Endothelial cell of umbilical vein (primary cell): ENCODE data around the gene RBM33.

Experiments used
- GATA2 ChIP-seq: IDR thresholded peaks from 2 replicates; pipeline ENCODE4 v1.7.0; 2011; ENCODE audit warnings: low read depth, mild to moderate bottlenecking, moderate library complexity, mixed read lengths, low read length; ENCODE audit not compliant: insufficient read length, insufficient read depth
- MYC ChIP-seq: IDR thresholded peaks from one replicate; pipeline ENCODE4 v1.6.1; 2011; ENCODE audit warnings: mild to moderate bottlenecking, low read depth, low read length
- POLR2A ChIP-seq: IDR thresholded peaks from 2 replicates; pipeline ENCODE4 v1.6.1; 2012; ENCODE audit warnings: low read depth, mild to moderate bottlenecking, control low read depth, low read length
- POLR2AphosphoS5 ChIP-seq: IDR thresholded peaks from 2 replicates; pipeline ENCODE4 v1.6.1; 2012; ENCODE audit warnings: low read depth, mild to moderate bottlenecking, control low read depth, low read length, moderate library complexity; ENCODE audit not compliant: insufficient read depth
- TF ChIP-seq, protein P1 (sequence below), 2 donors: IDR thresholded peaks; 1 replicate in 1 of 2; 2 replicates in 1 of 2; pipeline ENCODE4 v1.5.1; 2011; ENCODE audit warnings: low read length in 2 of 2, mild to moderate bottlenecking in 2 of 2, moderate library complexity in 2 of 2, control low read depth in 1 of 2, inconsistent platforms in 1 of 2, low read depth in 1 of 2; ENCODE audit not compliant: insufficient read depth in 1 of 2; ENCODE audit errors: extremely low read depth in 1 of 2
- TF ChIP-seq, protein P2 (sequence below): IDR thresholded peaks from 2 replicates; pipeline ENCODE4 v1.6.1; 2011; ENCODE audit not compliant: insufficient read depth, insufficient read length

GRCh38 chr7:155643804-155644177 is 670 bp upstream of the RBM33 start:
- TF ChIP-seq, protein P1, sequence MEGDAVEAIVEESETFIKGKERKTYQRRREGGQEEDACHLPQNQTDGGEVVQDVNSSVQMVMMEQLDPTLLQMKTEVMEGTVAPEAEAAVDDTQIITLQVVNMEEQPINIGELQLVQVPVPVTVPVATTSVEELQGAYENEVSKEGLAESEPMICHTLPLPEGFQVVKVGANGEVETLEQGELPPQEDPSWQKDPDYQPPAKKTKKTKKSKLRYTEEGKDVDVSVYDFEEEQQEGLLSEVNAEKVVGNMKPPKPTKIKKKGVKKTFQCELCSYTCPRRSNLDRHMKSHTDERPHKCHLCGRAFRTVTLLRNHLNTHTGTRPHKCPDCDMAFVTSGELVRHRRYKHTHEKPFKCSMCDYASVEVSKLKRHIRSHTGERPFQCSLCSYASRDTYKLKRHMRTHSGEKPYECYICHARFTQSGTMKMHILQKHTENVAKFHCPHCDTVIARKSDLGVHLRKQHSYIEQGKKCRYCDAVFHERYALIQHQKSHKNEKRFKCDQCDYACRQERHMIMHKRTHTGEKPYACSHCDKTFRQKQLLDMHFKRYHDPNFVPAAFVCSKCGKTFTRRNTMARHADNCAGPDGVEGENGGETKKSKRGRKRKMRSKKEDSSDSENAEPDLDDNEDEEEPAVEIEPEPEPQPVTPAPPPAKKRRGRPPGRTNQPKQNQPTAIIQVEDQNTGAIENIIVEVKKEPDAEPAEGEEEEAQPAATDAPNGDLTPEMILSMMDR (IDR thresholded peaks at IDR 0.05; ENCODE audit: extremely low read depth in 1 of 2, insufficient read depth in 1 of 2, low read depth in 1 of 2, low read length in 2 of 2) = no peak
- TF ChIP-seq MYC (no peak), POLR2AphosphoS5 (no peak), POLR2A (no peak), GATA2 (no peak)
- TF ChIP-seq, protein P2, sequence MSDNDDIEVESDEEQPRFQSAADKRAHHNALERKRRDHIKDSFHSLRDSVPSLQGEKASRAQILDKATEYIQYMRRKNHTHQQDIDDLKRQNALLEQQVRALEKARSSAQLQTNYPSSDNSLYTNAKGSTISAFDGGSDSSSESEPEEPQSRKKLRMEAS = no peak
